Measurements from ENCODE around the gene FRYL. TPM values are rescaled to one million over a fixed set of nuclear protein-coding genes. Genes with fewer than 3 reads are reported as not detected.

The FRYL gene
- total RNA-seq, 4 donors from 2014 or later = 14.5 to 43.7 (median 20.1) TPM

DNA sequence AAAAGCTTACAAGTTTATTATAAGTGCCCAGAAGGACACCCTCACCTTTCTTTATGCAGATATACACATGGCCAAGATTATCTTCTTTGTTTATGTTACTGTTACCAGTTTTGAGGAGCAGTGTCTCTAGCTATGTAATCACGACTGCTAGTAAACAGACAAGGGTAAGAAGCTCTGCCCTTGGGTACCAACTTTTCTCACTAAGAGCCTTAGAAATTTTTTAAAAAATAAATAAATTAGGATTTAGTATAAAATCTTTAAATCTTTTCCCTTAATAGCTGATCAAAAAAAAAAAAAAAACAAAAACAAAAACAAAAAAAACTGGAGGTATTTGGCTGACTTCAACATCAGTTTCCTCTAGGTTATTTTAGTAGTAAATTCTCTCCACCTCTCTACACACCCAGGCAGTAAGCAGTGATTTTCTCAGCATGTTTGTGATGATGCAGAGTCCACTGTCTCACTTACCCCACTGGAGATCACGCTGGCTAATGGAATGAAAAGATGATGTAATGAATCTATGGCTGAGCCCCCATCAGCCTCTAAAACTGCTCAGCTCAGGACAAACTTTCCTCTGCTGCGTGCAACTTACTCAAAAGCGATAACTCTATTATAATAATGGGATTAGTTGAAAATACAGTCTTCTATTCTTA is 125.9 kb downstream of the FRYL start:
- Histone ChIP-seq H3K36me3 (no peaks in the 10 kb centered on the region), H3K27ac (peak overlapping the region; percentile 49 to 76 (median 58)), H3K4me3 (peak overlapping the region; percentile 12 to 44 (median 28)), H3K27me3 (no peaks in the 10 kb centered on the region), H3K9me3 (no peaks in the 10 kb centered on the region), H3K4me1 (peaks cover 38 to 40% of the 10 kb centered on the region in 2 donors)
- in situ Hi-C loops (cut with MboI; ENCODE audit: low sequenced_read_pairs in 4 of 4) = no loop called here
- TF ChIP-seq, protein P1, sequence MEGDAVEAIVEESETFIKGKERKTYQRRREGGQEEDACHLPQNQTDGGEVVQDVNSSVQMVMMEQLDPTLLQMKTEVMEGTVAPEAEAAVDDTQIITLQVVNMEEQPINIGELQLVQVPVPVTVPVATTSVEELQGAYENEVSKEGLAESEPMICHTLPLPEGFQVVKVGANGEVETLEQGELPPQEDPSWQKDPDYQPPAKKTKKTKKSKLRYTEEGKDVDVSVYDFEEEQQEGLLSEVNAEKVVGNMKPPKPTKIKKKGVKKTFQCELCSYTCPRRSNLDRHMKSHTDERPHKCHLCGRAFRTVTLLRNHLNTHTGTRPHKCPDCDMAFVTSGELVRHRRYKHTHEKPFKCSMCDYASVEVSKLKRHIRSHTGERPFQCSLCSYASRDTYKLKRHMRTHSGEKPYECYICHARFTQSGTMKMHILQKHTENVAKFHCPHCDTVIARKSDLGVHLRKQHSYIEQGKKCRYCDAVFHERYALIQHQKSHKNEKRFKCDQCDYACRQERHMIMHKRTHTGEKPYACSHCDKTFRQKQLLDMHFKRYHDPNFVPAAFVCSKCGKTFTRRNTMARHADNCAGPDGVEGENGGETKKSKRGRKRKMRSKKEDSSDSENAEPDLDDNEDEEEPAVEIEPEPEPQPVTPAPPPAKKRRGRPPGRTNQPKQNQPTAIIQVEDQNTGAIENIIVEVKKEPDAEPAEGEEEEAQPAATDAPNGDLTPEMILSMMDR (IDR thresholded peaks at IDR 0.05 in 4 of 5, conservative IDR thresholded peaks at IDR 0.05 in 1 of 5) = no peak
- DNase-seq (no peak), ATAC-seq (peak; percentile 60 to 69)
- intact Hi-C loops (cut with DNase I; ENCODE audit: low total_unique reads) = no loop called here

DNA sequence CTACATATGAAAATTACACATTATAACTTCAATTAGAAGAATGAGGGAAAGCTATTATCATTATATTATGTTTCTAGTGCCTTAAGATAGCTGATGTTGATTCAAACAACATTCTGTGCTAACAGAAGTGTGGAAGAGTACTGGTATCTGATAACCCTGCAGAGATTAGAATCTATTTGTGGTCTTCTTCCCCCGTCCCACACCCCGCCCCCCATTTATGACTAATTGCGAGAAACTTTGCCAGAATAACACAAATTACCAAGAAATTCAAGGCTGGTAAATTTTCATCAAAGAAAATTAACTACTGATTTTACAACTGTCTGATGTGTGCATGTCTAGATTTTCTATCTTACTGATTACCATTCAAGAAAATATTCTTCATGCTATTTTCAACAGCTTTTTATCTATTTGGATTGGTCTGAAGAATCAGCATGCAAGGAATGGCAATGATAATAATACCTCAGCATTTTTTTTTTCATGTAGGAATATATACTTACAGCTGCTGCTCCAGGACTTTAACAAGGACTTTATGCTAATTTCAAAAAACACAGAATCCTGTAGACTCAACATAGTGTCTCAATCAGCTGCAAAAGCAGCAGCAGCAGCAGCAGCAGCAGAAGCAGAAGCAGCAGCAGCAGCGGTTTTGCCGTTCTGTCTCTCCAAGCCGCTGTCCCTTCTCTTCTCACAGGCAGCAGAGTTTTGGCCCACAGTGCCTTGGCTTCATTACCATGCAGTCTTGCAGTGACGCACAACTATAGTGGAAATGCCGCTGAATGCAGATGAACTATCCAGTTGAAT is 126.7 kb downstream of the FRYL start:
- Histone ChIP-seq H3K4me1 (peaks cover 38 to 40% of the 10 kb centered on the region in 2 donors), H3K27ac (peak overlapping the region; percentile 49 to 76 (median 58)), H3K36me3 (no peaks in the 10 kb centered on the region), H3K9me3 (no peaks in the 10 kb centered on the region), H3K4me3 (peak overlapping the region; percentile 12 to 44 (median 28)), H3K27me3 (no peaks in the 10 kb centered on the region)
- intact Hi-C loops (cut with DNase I; ENCODE audit: low total_unique reads) (no loop called here), in situ Hi-C loops (cut with MboI; ENCODE audit: low sequenced_read_pairs in 4 of 4) (no loop called here)
- ATAC-seq (peak; percentile 86 to 89), DNase-seq (peak; percentile 29 to 33)
- TF ChIP-seq, protein P1 (IDR thresholded peaks at IDR 0.05 in 4 of 5, conservative IDR thresholded peaks at IDR 0.05 in 1 of 5) = no peak
- TF ChIP-seq POLR2A (IDR thresholded peaks at IDR 0.05) = no peak

DNA sequence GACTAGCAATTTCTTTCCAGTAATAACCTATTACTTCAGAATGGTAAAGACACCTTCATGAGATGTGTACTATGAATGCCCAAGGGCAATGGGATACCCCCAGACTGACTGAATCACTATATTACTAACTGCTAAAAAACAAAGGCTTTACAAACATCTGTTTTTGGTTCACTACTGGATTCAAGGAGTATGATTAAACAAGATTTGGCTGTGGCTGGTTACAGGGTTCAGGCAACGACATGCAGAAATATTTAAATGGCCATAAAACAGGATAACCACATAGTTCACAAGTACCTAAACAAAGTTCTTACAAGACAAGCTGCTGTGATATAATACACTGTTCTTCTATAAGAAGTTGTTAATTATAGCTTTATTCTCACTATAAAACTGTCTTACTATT is 128.2 kb downstream of the FRYL start:
- no peak for DNase-seq
- TF ChIP-seq POLR2A (IDR thresholded peaks at IDR 0.05) = no peak
- TF ChIP-seq, protein P1 (IDR thresholded peaks at IDR 0.05 in 4 of 5, conservative IDR thresholded peaks at IDR 0.05 in 1 of 5) = no peak
- Histone ChIP-seq H3K9me3 (no peaks in the 10 kb centered on the region), H3K27me3 (no peaks in the 10 kb centered on the region), H3K4me3 (no peak overlapping the region), H3K36me3 (no peaks in the 10 kb centered on the region), H3K4me1 (peaks cover 38 to 40% of the 10 kb centered on the region in 2 donors), H3K27ac (peak overlapping the region in 1 of 4 donors; percentile 18)
- no peak for ATAC-seq
- intact Hi-C loops (cut with DNase I; ENCODE audit: low total_unique reads) = no loop called here
- in situ Hi-C loops (cut with MboI; ENCODE audit: low sequenced_read_pairs in 4 of 4) = no loop called here

DNA sequence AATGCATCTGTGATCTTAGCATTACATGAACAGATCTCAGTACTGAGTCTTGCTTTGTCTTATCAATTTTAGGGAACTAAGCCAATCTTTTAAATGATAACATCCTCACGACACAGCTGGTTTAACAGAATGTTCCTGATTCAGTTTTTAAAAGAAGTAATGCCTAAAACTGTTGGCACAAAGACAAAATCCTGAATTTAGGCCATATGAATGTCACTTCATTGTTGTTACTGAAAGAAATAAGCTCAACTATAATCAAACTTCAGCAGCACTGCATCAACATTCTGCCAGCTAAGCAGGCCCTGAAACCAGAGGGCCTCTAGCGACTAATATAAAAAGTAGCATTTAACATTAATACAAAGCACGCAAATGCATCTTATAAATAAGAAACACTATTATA is 130.6 kb downstream of the FRYL start:
- intact Hi-C loops (cut with DNase I; ENCODE audit: low total_unique reads) = no loop called here
- in situ Hi-C loops (cut with MboI; ENCODE audit: low sequenced_read_pairs in 4 of 4) = no loop called here
- ATAC-seq (no peak), DNase-seq (no peak)
- no peaks in the 10 kb centered on the region for H3K36me3 ChIP-seq
- no peak overlapping the region for H3K27ac ChIP-seq
- no peak overlapping the region for H3K4me3 ChIP-seq
- TF ChIP-seq, protein P1 (IDR thresholded peaks at IDR 0.05 in 4 of 5, conservative IDR thresholded peaks at IDR 0.05 in 1 of 5) = no peak
- no peak for TF ChIP-seq POLR2A (IDR thresholded peaks at IDR 0.05)
- no peaks in the 10 kb centered on the region for H3K9me3 ChIP-seq
- H3K27me3 ChIP-seq = no peaks in the 10 kb centered on the region
- peaks cover 31 to 53% of the 10 kb centered on the region in 2 donors for H3K4me1 ChIP-seq
